ENCODE measurements around the gene HABP4. TPM values are rescaled to one million over a fixed set of nuclear protein-coding genes. Genes with fewer than 3 reads are reported as not detected.

HABP4 gene
- total and polyA plus RNA-seq, 4 donors, result 1.1 to 4.0 (median 2.9) TPM

DNA sequence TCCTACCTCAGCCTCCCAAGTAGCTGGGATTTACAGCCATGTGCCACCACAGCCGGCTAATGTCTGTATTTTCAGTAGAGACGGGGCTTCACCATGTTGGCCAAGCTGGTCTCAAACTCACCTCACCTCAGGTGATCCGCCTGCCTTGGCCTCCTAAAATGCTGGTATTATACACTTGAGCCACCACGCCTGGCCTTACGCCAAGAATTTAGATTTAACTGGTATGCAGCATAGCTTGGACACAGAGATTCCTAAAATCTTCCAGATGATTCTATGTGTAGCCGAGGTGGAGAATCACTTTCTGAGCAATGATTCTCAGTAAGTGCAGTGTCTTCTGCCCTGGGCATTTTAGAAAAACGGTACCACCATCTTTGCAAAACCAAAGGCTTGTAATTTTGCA lies 74.1 kb downstream of the HABP4 start (continued):
- TF ChIP-seq, protein P1, sequence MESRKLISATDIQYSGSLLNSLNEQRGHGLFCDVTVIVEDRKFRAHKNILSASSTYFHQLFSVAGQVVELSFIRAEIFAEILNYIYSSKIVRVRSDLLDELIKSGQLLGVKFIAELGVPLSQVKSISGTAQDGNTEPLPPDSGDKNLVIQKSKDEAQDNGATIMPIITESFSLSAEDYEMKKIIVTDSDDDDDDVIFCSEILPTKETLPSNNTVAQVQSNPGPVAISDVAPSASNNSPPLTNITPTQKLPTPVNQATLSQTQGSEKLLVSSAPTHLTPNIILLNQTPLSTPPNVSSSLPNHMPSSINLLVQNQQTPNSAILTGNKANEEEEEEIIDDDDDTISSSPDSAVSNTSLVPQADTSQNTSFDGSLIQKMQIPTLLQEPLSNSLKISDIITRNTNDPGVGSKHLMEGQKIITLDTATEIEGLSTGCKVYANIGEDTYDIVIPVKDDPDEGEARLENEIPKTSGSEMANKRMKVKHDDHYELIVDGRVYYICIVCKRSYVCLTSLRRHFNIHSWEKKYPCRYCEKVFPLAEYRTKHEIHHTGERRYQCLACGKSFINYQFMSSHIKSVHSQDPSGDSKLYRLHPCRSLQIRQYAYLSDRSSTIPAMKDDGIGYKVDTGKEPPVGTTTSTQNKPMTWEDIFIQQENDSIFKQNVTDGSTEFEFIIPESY (IDR thresholded peaks at IDR 0.05), result no peak
- no peak for TF ChIP-seq RAD21 (IDR thresholded peaks at IDR 0.05)
- no peak for TF ChIP-seq GABPA (IDR thresholded peaks at IDR 0.05 in 1 of 2, conservative IDR thresholded peaks at IDR 0.05 in 1 of 2)
- no peak for TF ChIP-seq YY1 (IDR thresholded peaks at IDR 0.05)

DNA sequence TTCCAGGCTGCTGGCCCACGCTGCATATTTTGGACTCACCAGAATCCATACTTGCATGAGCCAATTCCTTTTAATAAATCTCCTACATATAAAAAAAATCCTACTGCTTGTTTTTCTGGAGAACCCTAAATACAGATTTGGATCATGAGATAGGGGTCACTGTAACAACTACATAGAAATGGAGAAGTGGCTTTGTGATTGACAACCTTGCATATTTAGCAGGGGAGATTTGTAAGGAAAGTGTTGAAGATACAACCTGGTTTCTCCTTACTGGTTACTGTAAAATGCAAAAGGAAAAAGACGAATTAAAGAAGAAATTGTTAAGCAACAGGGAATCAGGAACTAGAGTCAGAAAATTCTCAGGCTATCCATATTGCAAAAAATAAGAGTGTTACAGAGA lies 74.8 kb downstream of the HABP4 start:
- Histone ChIP-seq H3K27me3 (ENCODE audit: control insufficient read depth in 4 of 4, insufficient read depth in 4 of 4, low read length in 3 of 4) (no peaks in the 10 kb centered on the region), H3K27ac (ENCODE audit: low read depth in 1 of 2, low read length in 2 of 2) (no peak overlapping the region), H3K9ac (ENCODE audit: low read depth in 1 of 2, low read length in 2 of 2) (no peak overlapping the region), H3K4me3 (ENCODE audit: low read depth in 1 of 3, low read length in 3 of 3) (no peak overlapping the region), H3K9me3 (ENCODE audit: control insufficient read depth in 4 of 4, low read length in 3 of 4) (no peaks in the 10 kb centered on the region), H3K36me3 (ENCODE audit: control insufficient read depth in 4 of 4, insufficient read depth in 3 of 4, low read depth in 1 of 4, low read length in 3 of 4) (peaks cover 2 to 11% (median 5%) of the 10 kb centered on the region in 4 donors), H3K4me1 (ENCODE audit: control insufficient read depth in 4 of 4, insufficient read depth in 4 of 4, low read length in 3 of 4) (no peaks in the 10 kb centered on the region)
- WGBS, result 93% methylated on average over 2 of the region's 2 CpGs
- TF ChIP-seq RAD21 (IDR thresholded peaks at IDR 0.05) (no peak), TAF1 (conservative IDR thresholded peaks at IDR 0.05) (no peak), HNF4G (IDR thresholded peaks at IDR 0.05) (no peak), JUND (IDR thresholded peaks at IDR 0.05) (no peak), RXRA (IDR thresholded peaks at IDR 0.05) (no peak), EGR1 (IDR thresholded peaks at IDR 0.05; ENCODE audit: low read depth in 2 of 2) (no peak), FOXA1 (IDR thresholded peaks at IDR 0.05) (no peak), SP1 (IDR thresholded peaks at IDR 0.05) (no peak), HNF4A (conservative IDR thresholded peaks at IDR 0.05) (no peak), YY1 (IDR thresholded peaks at IDR 0.05) (no peak), GABPA (IDR thresholded peaks at IDR 0.05 in 1 of 2, conservative IDR thresholded peaks at IDR 0.05 in 1 of 2) (no peak), NR2F2 (IDR thresholded peaks at IDR 0.05) (no peak)
- TF ChIP-seq, protein P2, sequence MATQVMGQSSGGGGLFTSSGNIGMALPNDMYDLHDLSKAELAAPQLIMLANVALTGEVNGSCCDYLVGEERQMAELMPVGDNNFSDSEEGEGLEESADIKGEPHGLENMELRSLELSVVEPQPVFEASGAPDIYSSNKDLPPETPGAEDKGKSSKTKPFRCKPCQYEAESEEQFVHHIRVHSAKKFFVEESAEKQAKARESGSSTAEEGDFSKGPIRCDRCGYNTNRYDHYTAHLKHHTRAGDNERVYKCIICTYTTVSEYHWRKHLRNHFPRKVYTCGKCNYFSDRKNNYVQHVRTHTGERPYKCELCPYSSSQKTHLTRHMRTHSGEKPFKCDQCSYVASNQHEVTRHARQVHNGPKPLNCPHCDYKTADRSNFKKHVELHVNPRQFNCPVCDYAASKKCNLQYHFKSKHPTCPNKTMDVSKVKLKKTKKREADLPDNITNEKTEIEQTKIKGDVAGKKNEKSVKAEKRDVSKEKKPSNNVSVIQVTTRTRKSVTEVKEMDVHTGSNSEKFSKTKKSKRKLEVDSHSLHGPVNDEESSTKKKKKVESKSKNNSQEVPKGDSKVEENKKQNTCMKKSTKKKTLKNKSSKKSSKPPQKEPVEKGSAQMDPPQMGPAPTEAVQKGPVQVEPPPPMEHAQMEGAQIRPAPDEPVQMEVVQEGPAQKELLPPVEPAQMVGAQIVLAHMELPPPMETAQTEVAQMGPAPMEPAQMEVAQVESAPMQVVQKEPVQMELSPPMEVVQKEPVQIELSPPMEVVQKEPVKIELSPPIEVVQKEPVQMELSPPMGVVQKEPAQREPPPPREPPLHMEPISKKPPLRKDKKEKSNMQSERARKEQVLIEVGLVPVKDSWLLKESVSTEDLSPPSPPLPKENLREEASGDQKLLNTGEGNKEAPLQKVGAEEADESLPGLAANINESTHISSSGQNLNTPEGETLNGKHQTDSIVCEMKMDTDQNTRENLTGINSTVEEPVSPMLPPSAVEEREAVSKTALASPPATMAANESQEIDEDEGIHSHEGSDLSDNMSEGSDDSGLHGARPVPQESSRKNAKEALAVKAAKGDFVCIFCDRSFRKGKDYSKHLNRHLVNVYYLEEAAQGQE (IDR thresholded peaks at IDR 0.05), result no peak
- TF ChIP-seq, protein P3, sequence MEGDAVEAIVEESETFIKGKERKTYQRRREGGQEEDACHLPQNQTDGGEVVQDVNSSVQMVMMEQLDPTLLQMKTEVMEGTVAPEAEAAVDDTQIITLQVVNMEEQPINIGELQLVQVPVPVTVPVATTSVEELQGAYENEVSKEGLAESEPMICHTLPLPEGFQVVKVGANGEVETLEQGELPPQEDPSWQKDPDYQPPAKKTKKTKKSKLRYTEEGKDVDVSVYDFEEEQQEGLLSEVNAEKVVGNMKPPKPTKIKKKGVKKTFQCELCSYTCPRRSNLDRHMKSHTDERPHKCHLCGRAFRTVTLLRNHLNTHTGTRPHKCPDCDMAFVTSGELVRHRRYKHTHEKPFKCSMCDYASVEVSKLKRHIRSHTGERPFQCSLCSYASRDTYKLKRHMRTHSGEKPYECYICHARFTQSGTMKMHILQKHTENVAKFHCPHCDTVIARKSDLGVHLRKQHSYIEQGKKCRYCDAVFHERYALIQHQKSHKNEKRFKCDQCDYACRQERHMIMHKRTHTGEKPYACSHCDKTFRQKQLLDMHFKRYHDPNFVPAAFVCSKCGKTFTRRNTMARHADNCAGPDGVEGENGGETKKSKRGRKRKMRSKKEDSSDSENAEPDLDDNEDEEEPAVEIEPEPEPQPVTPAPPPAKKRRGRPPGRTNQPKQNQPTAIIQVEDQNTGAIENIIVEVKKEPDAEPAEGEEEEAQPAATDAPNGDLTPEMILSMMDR (IDR thresholded peaks at IDR 0.05; ENCODE audit: low read depth, low read length, missing input control), result no peak
- TF ChIP-seq, protein P4, sequence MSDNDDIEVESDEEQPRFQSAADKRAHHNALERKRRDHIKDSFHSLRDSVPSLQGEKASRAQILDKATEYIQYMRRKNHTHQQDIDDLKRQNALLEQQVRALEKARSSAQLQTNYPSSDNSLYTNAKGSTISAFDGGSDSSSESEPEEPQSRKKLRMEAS (IDR thresholded peaks at IDR 0.05), result no peak
- TF ChIP-seq, protein P1 (IDR thresholded peaks at IDR 0.05), result no peak
- TF ChIP-seq, protein P5, sequence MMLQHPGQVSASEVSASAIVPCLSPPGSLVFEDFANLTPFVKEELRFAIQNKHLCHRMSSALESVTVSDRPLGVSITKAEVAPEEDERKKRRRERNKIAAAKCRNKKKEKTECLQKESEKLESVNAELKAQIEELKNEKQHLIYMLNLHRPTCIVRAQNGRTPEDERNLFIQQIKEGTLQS (IDR thresholded peaks at IDR 0.05), result no peak
- DNase-seq (ENCODE audit: low spot score), result no peak

Data from liver (tissue), 9 donors.